Transverse colon (tissue), 4 donors: Measurements from ENCODE around the gene AP1AR. TPM values are rescaled to one million over a fixed set of nuclear protein-coding genes. Genes with fewer than 3 reads are reported as not detected.
"Not testable (repeated sequence)": the region's sequence is repeated elsewhere in the genome, so short reads cannot be mapped to it uniquely, and the experiment has no call there.

ENCODE experiments used
- DNase-seq: peaks from one replicate; pipeline ENCODE4 v3.0.0-alpha.2; 2019
- H3K27ac ChIP-seq, 4 donors: fragments of 200-600 bp; sonication (generic); 2 replicates each; pipeline ENCODE4 v1.5.1; 2016 to 2018; ENCODE audit warnings: inconsistent platforms in 4 of 4
- H3K27me3 ChIP-seq: fragments of 200-600 bp; sonication (generic); 2 replicates; pipeline ENCODE4 v1.5.1; 2017; ENCODE audit warnings: inconsistent platforms
- H3K36me3 ChIP-seq, 4 donors: fragments of 200-600 bp; sonication (generic); 2 replicates each; pipeline ENCODE4 v1.5.1; 2017 to 2019; ENCODE audit warnings: inconsistent platforms in 4 of 4
- H3K4me1 ChIP-seq, 4 donors: fragments of 200-600 bp; sonication (generic); 2 replicates each; pipeline ENCODE4 v1.5.1; 2017 to 2020; ENCODE audit warnings: inconsistent platforms in 4 of 4
- H3K4me3 ChIP-seq, 4 donors: fragments of 200-600 bp; sonication (generic); 1 replicate in 1 of 4; 2 replicates in 3 of 4; pipeline versions ENCODE4 v1.5.1 to v1.6.1; 2017 to 2019; ENCODE audit warnings: inconsistent platforms in 4 of 4
- H3K9me3 ChIP-seq, 2 donors: fragments of 200-600 bp; sonication (generic); 2 replicates each; pipeline ENCODE4 v1.5.1; 2017 to 2019; ENCODE audit warnings: inconsistent platforms in 2 of 2
- EP300 ChIP-seq: sonication (generic); formaldehyde crosslinking; IDR thresholded peaks from one replicate; pipeline ENCODE4 v1.6.1; 2017; ENCODE audit warnings: antibody characterized with exemption, low read depth
- POLR2A ChIP-seq: fragments of 450-650 bp; IDR thresholded peaks from one replicate; pipeline ENCODE4 v1.6.1; 2016; ENCODE audit warnings: antibody characterized with exemption, mild to moderate bottlenecking, moderate library complexity
- POLR2AphosphoS5 ChIP-seq, 3 donors: sonication (generic); formaldehyde crosslinking; IDR thresholded peaks; one replicate each; pipeline ENCODE4 v1.6.1; 2016; ENCODE audit warnings: antibody characterized with exemption in 3 of 3
- WGBS, 2 donors: methylation state at CpG; one replicate each; pipeline ENCODE4 v1.1.5; 2018; ENCODE audit warnings: low coverage in 1 of 2; 5-methylcytosine and 5-hydroxymethylcytosine counted together
- in situ Hi-C, 4 donors: fragments of 200-750 bp; cut with MboI; loops; one replicate each; pipeline versions ENCODE4 v1.15.0 to v1.15.1; 2017; ENCODE audit warnings: low sequenced_read_pairs in 3 of 4, low pct_ligation_motif_present in 1 of 4, low pct_unique_long_range_greater_than_20kb in 1 of 4
- intact Hi-C: fragments of 100-400 bp; cut with DNase I; formaldehyde crosslinking; loops from one replicate; pipeline ENCODE4 v1.15.1; 2023; ENCODE audit warnings: low total_unique reads
- total RNA-seq, 4 donors: library from RNA; depleted of rRNA; stranded (reverse); fragments of >200 nt; gene quantifications; one replicate each; pipeline ENCODE4 v1.1.0, GENCODE V29; 2016
- TF ChIP-seq, protein P1 (sequence below), 5 experiments: fragments of 200-600 bp in 3 of 5; fragments of 450-650 bp in 2 of 5; sonication (generic) in 3 of 5; IDR thresholded peaks; 1 replicate in 2 of 5; 2 replicates in 3 of 5; pipeline ENCODE4 v1.5.1; 2016 to 2017; ENCODE audit warnings: antibody characterized with exemption in 5 of 5, inconsistent platforms in 3 of 5, mild to moderate bottlenecking in 2 of 5, moderate library complexity in 1 of 5

AP1AR gene
- total RNA-seq, 4 donors from 2014 or later, result 9.8 to 41.8 (median 38.7) TPM

DNA sequence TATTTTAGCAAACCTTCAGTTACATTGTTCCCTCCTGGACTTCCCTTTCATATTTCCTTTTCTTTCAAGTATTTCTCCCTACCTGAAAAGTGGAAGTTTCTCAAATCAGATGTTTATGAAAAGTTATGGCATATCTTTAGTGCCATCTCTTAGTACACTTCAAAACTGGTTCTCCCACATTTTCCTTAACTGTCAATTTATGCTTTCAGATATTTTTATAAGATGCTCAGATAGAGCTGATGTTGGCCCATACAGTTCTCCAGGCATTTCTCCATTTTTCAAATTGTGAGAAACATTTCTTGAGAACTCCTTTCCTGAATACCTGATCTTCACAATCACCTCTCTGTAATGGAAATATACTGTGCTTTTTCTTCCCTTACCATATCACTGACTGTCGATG, 32.5 kb upstream of the AP1AR start:
- 41 to 57% methylated on average over 1 of the region's 1 CpG for WGBS, 2 donors

DNA sequence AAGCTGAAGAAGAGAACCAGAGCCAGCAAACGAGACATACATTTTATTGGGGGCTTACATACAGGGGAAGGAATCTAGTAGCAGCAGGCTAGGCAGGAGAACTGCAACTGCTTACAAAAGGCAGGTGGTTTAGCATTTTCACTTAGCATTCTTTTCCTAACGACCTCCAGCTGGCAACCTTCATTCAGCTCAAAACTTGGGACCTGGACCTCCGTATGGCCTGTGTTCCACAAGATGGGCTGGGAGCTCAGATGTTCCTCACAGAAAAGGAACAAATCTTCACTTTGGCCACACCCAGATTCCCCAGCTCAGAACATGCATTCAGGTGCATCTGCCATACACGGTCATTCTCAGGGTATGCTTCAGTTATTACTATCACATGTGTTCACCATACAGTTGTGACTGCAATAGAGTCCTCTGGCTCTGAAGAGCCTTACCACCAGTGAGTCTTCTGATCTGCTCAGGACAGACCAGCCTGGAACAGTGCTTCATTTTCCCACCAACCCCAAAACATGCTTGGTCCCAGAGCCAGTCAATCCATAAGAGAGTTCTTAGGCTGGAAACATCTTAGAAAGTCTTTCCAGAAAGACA, 29.6 kb upstream of the AP1AR start:
- Histone ChIP-seq H3K4me3 (no peak overlapping the region), H3K27me3 (no peaks in the 10 kb centered on the region), H3K9me3 (no peaks in the 10 kb centered on the region), H3K27ac (no peak overlapping the region), H3K4me1 (no peaks in the 10 kb centered on the region), H3K36me3 (no peaks in the 10 kb centered on the region)
- in situ Hi-C loops (loop anchor here in 1 of 4 donors (25.0 kb wide), 1 partner anchor 90 kb away; no protein-coding TSS in a partner anchor), intact Hi-C loops (no loop called here)
- no peak for DNase-seq
- TF ChIP-seq POLR2AphosphoS5 (IDR thresholded peaks at IDR 0.05), result no peak
- TF ChIP-seq EP300, result no peak
- TF ChIP-seq, protein P1, sequence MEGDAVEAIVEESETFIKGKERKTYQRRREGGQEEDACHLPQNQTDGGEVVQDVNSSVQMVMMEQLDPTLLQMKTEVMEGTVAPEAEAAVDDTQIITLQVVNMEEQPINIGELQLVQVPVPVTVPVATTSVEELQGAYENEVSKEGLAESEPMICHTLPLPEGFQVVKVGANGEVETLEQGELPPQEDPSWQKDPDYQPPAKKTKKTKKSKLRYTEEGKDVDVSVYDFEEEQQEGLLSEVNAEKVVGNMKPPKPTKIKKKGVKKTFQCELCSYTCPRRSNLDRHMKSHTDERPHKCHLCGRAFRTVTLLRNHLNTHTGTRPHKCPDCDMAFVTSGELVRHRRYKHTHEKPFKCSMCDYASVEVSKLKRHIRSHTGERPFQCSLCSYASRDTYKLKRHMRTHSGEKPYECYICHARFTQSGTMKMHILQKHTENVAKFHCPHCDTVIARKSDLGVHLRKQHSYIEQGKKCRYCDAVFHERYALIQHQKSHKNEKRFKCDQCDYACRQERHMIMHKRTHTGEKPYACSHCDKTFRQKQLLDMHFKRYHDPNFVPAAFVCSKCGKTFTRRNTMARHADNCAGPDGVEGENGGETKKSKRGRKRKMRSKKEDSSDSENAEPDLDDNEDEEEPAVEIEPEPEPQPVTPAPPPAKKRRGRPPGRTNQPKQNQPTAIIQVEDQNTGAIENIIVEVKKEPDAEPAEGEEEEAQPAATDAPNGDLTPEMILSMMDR (IDR thresholded peaks at IDR 0.05), result no peak
- TF ChIP-seq POLR2A, result no peak
- WGBS, 2 donors, result 0 to 75% methylated on average over 1 to 4 of the region's 4 CpGs

More for the DNA sequence above, 32.5 kb upstream of the AP1AR start:
- Histone ChIP-seq H3K4me3 (no peak overlapping the region), H3K27ac (no peak overlapping the region), H3K27me3 (no peaks in the 10 kb centered on the region), H3K4me1 (no peaks in the 10 kb centered on the region), H3K9me3 (no peaks in the 10 kb centered on the region), H3K36me3 (no peaks in the 10 kb centered on the region)
- TF ChIP-seq POLR2A, result no peak
- TF ChIP-seq, protein P1 (IDR thresholded peaks at IDR 0.05), result no peak
- no peak for TF ChIP-seq POLR2AphosphoS5 (IDR thresholded peaks at IDR 0.05)
- no peak for TF ChIP-seq EP300
- in situ Hi-C loops (no loop called here), intact Hi-C loops (no loop called here)
- no peak for DNase-seq

DNA sequence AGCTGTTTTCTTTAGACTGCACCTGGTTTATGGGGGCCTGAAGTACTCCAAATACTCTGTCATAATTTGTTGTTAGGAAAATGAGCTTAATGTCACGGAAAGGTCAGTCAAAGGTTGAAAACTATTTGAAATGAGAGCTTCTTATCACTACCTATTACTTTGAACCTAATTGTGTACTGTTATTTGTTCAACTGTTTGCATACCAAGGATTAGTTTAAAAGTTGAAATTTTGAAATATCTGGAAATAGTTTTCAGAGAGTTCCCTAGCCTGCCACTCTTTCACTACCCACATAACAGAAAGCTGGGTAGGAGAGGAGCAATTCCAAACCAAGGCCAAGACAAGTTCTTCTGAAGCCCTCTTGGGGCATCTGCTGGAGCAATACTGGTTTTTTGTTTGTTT, 28.0 kb upstream of the AP1AR start:
- 88 to 100% methylated on average over 1 of the region's 1 CpG for WGBS, 2 donors
- intact Hi-C loops, result no loop called here

DNA sequence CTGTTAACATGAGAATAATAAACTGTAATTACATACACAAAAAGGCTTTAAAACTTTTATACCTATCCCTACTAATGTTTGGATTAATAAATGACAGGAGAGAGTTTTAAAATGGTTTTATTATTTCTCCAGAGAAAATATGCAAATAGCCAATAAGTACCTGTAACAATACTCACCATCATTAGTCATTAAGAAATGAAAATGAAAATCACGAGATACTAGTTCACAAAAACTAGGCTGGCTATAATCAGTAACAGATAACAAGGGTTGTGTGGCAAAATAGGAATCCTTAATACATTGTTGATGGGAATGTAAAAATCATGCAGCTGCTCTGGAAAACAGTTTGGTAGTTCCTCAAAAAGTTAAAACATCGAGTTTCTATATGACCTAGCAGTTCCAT, 25.2 kb upstream of the AP1AR start:
- no peaks in the 10 kb centered on the region for H3K9me3 ChIP-seq
- intact Hi-C loops (no loop called here), in situ Hi-C loops (loop anchor here in 1 of 4 donors (25.0 kb wide), 1 partner anchor 94 kb away; no protein-coding TSS in a partner anchor)
- H3K27ac ChIP-seq, result no peak overlapping the region
- H3K36me3 ChIP-seq, result no peaks in the 10 kb centered on the region
- no peak for DNase-seq
- no peak overlapping the region for H3K4me3 ChIP-seq
- TF ChIP-seq, protein P1 (IDR thresholded peaks at IDR 0.05), result no peak
- no peak for TF ChIP-seq POLR2A
- no peak for TF ChIP-seq EP300
- no peak for TF ChIP-seq POLR2AphosphoS5 (IDR thresholded peaks at IDR 0.05)
- WGBS, 2 donors, result 64 to 70% methylated on average over 2 of the region's 2 CpGs
- H3K4me1 ChIP-seq, result no peaks in the 10 kb centered on the region
- H3K27me3 ChIP-seq, result no peaks in the 10 kb centered on the region

More for the DNA sequence above, 28.0 kb upstream of the AP1AR start:
- no peak overlapping the region for H3K27ac ChIP-seq
- no peak for DNase-seq
- no peaks in the 10 kb centered on the region for H3K4me1 ChIP-seq
- H3K36me3 ChIP-seq, result no peaks in the 10 kb centered on the region
- in situ Hi-C loops, result loop anchor here in 1 of 4 donors (25.0 kb wide), 1 partner anchor 91 kb away; no protein-coding TSS in a partner anchor
- TF ChIP-seq POLR2AphosphoS5 (IDR thresholded peaks at IDR 0.05) (no peak), POLR2A (no peak), EP300 (no peak)
- TF ChIP-seq, protein P1 (IDR thresholded peaks at IDR 0.05), result no peak
- H3K27me3 ChIP-seq, result no peaks in the 10 kb centered on the region
- H3K4me3 ChIP-seq, result no peak overlapping the region
- H3K9me3 ChIP-seq, result no peaks in the 10 kb centered on the region

DNA sequence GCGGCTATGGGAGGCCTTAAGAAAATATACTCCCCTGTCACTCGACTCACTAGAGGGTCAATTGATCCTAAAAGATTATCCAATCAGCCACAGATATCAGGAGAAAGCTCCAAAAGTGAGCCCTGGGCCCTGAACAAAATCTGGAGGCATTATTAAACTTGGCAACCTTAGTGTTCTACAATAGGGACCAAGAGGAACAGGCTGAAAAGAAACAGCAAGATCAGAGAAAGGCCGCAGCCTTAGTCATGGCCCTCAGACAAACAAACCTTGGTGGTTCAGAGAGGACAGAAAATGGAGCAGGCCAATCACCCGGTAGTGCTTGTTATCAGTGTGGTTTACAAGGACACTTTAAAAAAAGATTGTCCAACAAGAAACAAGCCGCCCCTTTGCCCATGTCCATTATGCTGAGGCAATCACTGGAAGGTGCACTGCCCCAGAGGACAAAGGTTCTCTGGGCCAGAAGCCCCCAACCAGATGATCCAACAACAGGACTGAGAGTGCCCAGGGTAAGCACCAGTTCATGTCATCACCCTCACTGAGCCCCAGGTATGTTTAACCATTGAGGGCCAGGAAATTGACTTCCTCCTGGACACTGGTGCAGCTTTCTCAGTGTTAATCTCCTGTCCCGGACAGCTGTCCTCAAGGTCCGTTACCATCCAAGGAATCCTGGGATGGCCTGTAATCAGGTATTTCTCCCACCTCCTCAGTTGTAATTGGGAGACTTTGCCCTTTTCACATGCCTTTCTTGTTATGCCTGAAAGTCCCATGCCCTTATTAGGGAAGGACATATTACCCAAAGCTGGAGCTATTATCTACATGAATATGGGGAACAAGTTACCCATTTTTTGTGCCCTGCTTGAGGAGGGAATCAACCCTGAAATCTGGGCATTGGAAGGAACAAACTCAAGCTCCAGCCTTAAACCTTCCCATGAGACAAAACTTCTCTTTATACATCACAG, 23.2 kb upstream of the AP1AR start:
- H3K9me3 ChIP-seq, H3K27me3 ChIP-seq, H3K27ac ChIP-seq, H3K4me3 ChIP-seq, DNase-seq, H3K4me1 ChIP-seq, intact Hi-C loops, H3K36me3 ChIP-seq: not testable (repeated sequence)
- 80 to 86% methylated on average over 3 to 7 of the region's 7 CpGs for WGBS, 2 donors
- in situ Hi-C loops, result loop anchor here in 1 of 4 donors (25.0 kb wide), 1 partner anchor 96 kb away; no protein-coding TSS in a partner anchor
